Measurements from ENCODE around the gene ZMYM4.

DNA sequence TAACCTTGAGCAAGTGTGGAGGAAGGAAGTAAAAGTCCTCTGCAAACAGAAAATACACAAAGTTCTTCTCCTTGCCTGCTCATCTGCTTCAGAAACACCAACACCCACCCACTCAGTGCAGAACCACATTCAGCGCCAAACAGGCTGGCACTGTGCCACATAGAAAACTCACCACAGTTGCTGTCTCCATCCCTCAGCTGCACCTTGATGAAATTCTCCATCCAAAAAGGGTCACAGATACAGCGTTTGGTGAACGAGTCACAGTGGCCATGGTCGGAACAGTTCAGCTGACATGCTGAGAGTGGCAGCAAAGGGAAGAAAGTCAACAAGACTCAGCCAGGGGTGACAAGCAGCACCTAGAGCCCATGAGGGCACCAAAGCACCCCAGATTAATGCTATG lies 174.2 kb downstream of the ZMYM4 start:
- TF ChIP-seq, protein P1, sequence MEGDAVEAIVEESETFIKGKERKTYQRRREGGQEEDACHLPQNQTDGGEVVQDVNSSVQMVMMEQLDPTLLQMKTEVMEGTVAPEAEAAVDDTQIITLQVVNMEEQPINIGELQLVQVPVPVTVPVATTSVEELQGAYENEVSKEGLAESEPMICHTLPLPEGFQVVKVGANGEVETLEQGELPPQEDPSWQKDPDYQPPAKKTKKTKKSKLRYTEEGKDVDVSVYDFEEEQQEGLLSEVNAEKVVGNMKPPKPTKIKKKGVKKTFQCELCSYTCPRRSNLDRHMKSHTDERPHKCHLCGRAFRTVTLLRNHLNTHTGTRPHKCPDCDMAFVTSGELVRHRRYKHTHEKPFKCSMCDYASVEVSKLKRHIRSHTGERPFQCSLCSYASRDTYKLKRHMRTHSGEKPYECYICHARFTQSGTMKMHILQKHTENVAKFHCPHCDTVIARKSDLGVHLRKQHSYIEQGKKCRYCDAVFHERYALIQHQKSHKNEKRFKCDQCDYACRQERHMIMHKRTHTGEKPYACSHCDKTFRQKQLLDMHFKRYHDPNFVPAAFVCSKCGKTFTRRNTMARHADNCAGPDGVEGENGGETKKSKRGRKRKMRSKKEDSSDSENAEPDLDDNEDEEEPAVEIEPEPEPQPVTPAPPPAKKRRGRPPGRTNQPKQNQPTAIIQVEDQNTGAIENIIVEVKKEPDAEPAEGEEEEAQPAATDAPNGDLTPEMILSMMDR (IDR thresholded peaks at IDR 0.05) = no peak
- no peak for TF ChIP-seq POLR2AphosphoS5 (IDR thresholded peaks at IDR 0.05)

All from upper lobe of left lung (tissue), 4 donors.